Esophagus (tissue), 2 donors: Measurements from ENCODE around the gene SGSM1. TPM values are rescaled to one million over a fixed set of nuclear protein-coding genes. Genes with fewer than 3 reads are reported as not detected.

Experiments
- H3K27ac ChIP-seq, 2 donors: one replicate each; pipeline ENCODE4 v1.5.1; 2013; ENCODE audit warnings: low read depth in 2 of 2, mild to moderate bottlenecking in 2 of 2, inconsistent platforms in 1 of 2, low read length in 1 of 2, moderate library complexity in 1 of 2
- H3K27me3 ChIP-seq, 2 donors: one replicate each; pipeline ENCODE4 v1.6.1; 2013; ENCODE audit warnings: low read length in 2 of 2, control low read depth in 1 of 2, mild to moderate bottlenecking in 1 of 2; ENCODE audit not compliant: insufficient read depth in 2 of 2, control insufficient read depth in 1 of 2
- H3K36me3 ChIP-seq, 2 donors: one replicate each; pipeline ENCODE4 v1.6.1; 2013; ENCODE audit warnings: low read length in 1 of 2; ENCODE audit not compliant: control insufficient read depth in 2 of 2, insufficient read depth in 2 of 2
- H3K4me1 ChIP-seq, 2 donors: one replicate each; pipeline ENCODE4 v1.6.1; 2013; ENCODE audit warnings: low read length in 1 of 2; ENCODE audit not compliant: control insufficient read depth in 2 of 2, insufficient read depth in 2 of 2
- H3K4me3 ChIP-seq, 2 donors: one replicate each; pipeline ENCODE4 v1.5.1; 2013; ENCODE audit warnings: low read length in 2 of 2, mild to moderate bottlenecking in 2 of 2, low read depth in 1 of 2, moderate library complexity in 1 of 2
- H3K9me3 ChIP-seq, 2 donors: one replicate each; pipeline ENCODE4 v1.6.1; 2013; ENCODE audit warnings: mild to moderate bottlenecking in 2 of 2, low read depth in 1 of 2, low read length in 1 of 2, moderate library complexity in 1 of 2; ENCODE audit not compliant: control insufficient read depth in 2 of 2, insufficient read depth in 1 of 2
- WGBS, 2 donors: extraction: QIAGEN DNeasy Blood & Tissue Kit; methylation state at CpG; one replicate each; pipeline ENCODE4 v1.1.7; 2013; 5-methylcytosine and 5-hydroxymethylcytosine counted together
- polyA plus RNA-seq, 2 donors: library from polyadenylated mRNA; stranded (reverse); fragments of 200-250 nt; gene quantifications; one replicate each; pipeline ENCODE4 v1.2.3, GENCODE V29; 2013
- donor health status: healthy with polysubstance abuse.
- donor health status: Bipolar disorder and iron deficiency.

Gene SGSM1
- polyA plus RNA-seq, 2 donors = 0.14 to 0.16 TPM

GRCh38 chr22:24819911-24820461 is 14.0 kb downstream of the SGSM1 start:
- Histone ChIP-seq H3K4me3 (no peak overlapping the region), H3K27ac (no peak overlapping the region), H3K36me3 (no peaks in the 10 kb centered on the region), H3K9me3 (peaks cover 0 to 8% of the 10 kb centered on the region in 2 donors), H3K27me3 (no peaks in the 10 kb centered on the region), H3K4me1 (peaks cover 0 to 3% of the 10 kb centered on the region in 2 donors)
- 14 to 17% methylated on average over 10 of the region's 10 CpGs for WGBS, 2 donors

- no peak overlapping the region for H3K27ac ChIP-seq
These were observed 16.5 kb downstream of the SGSM1 start for GRCh38 chr22:24822471-24822870.

DNA sequence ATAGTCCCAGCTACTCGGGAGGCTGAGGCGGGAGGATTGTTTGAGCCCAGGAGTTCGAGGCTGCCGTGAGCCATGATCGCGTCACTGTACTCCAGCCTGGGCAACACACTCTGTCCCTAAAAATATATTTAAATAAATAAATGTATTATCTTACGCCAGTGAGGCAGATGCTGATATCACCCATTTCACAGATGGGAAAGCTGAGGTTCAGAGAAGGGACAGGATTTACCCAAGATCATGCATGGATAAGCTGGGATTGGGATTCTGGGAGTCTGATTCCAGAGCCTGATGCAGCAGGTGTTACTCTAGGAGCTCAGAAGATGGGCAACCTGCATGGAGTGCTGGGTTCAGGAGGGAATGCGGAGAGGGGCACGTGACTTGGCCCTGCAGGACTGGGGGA is 17.8 kb downstream of the SGSM1 start:
- 94 to 95% methylated on average over 9 of the region's 9 CpGs for WGBS, 2 donors
- Histone ChIP-seq H3K4me3 (no peak overlapping the region), H3K4me1 (peaks cover 0 to 5% of the 10 kb centered on the region in 2 donors), H3K27ac (no peak overlapping the region), H3K9me3 (no peaks in the 10 kb centered on the region), H3K36me3 (no peaks in the 10 kb centered on the region), H3K27me3 (no peaks in the 10 kb centered on the region)

More at GRCh38 chr22:24822471-24822870, 16.5 kb downstream of the SGSM1 start:
- WGBS, 2 donors = 50 to 56% methylated on average over 2 of the region's 2 CpGs
- Histone ChIP-seq H3K36me3 (no peaks in the 10 kb centered on the region), H3K27me3 (no peaks in the 10 kb centered on the region), H3K9me3 (no peaks in the 10 kb centered on the region), H3K4me1 (peaks cover 0 to 4% of the 10 kb centered on the region in 2 donors), H3K4me3 (no peak overlapping the region)

GRCh38 chr22:24824250-24824649 is 18.2 kb downstream of the SGSM1 start:
- no peak overlapping the region for H3K4me3 ChIP-seq
- H3K9me3 ChIP-seq = no peaks in the 10 kb centered on the region
- no peaks in the 10 kb centered on the region for H3K36me3 ChIP-seq
- no peaks in the 10 kb centered on the region for H3K27me3 ChIP-seq
- WGBS, 2 donors = 64 to 76% methylated on average over 2 to 3 of the region's 3 CpGs
- peaks cover 0 to 5% of the 10 kb centered on the region in 2 donors for H3K4me1 ChIP-seq
- no peak overlapping the region for H3K27ac ChIP-seq

DNA sequence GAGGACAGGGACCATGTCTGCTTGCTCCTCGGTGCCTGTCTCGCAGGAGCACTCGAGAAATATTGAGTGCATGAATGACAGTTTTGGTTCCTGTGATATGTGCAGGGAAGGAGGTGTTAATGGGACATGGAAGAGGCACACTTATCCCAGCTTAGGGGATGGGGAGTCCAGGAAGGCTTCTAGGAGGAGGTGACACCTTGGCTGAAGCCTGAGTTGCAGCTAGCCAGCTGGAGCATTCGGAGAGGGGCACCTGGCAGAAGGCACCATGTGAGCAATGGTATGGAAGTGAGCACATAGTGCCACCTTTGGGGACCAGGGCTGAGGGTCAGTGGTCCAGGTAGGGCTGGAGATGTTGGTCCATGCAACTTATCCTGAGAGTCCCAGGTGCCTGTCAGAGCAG is 18.9 kb downstream of the SGSM1 start:
- peaks cover 0 to 5% of the 10 kb centered on the region in 2 donors for H3K4me1 ChIP-seq
- 87 to 90% methylated on average over 4 of the region's 4 CpGs for WGBS, 2 donors
- no peaks in the 10 kb centered on the region for H3K36me3 ChIP-seq
- H3K9me3 ChIP-seq = no peaks in the 10 kb centered on the region
- H3K4me3 ChIP-seq = no peak overlapping the region
- no peak overlapping the region for H3K27ac ChIP-seq
- no peaks in the 10 kb centered on the region for H3K27me3 ChIP-seq

- Histone ChIP-seq H3K9me3 (no peaks in the 10 kb centered on the region), H3K36me3 (no peaks in the 10 kb centered on the region), H3K4me1 (peaks cover 0 to 2% of the 10 kb centered on the region in 2 donors), H3K27ac (no peak overlapping the region), H3K4me3 (no peak overlapping the region), H3K27me3 (no peaks in the 10 kb centered on the region)
- 71 to 83% methylated on average over 7 of the region's 7 CpGs for WGBS, 2 donors
These were observed 20.8 kb downstream of the SGSM1 start for GRCh38 chr22:24826710-24827285.

GRCh38 chr22:24827296-24827695 is 21.3 kb downstream of the SGSM1 start:
- WGBS, 2 donors = 46 to 54% methylated on average over 9 of the region's 9 CpGs

DNA sequence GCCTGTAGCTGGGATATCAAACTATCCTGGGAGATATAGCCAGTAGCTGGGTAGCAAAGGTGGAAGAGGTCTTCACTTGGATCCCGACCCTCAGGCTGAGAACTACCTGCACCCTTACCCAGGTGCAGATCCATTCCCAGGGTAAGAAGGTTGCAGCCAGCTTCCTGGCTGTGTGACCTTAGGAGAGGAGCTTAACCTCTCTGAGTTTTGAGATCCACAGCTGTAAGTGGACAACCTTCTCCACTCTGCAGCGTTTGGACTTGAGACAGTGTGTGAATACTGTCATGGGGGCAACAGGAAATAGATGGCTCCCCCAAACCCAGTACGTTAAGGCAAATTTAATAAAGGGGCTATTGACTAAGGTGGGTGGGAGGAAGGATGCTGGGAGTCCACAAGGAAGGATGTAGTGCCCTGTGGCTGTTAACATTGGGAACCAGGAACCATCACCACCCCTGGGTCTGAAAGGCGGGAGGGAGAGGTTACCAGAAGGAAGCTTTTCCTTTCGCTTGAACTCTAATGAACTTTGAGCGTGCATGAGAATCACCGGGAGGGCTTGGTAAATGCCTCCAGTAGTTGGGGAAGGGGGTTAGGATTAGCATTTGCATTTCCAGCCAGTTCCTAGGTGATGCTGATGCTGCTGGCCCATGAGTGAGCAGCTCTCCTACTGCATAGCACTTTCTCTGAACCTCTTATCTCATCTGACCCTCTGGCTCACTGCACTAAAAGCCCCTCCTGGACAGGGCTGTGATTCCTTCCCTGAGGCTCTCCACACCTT is 24.4 kb downstream of the SGSM1 start:
- Histone ChIP-seq H3K27ac (no peak overlapping the region), H3K4me1 (peaks cover 0 to 2% of the 10 kb centered on the region in 2 donors), H3K36me3 (no peaks in the 10 kb centered on the region), H3K4me3 (no peak overlapping the region), H3K27me3 (no peaks in the 10 kb centered on the region), H3K9me3 (no peaks in the 10 kb centered on the region)
- 62 to 67% methylated on average over 6 to 7 of the region's 7 CpGs for WGBS, 2 donors

More at GRCh38 chr22:24827296-24827695, 21.3 kb downstream of the SGSM1 start:
- H3K27ac ChIP-seq = no peak overlapping the region
- no peaks in the 10 kb centered on the region for H3K9me3 ChIP-seq
- H3K27me3 ChIP-seq = no peaks in the 10 kb centered on the region
- H3K36me3 ChIP-seq = no peaks in the 10 kb centered on the region
- peaks cover 0 to 2% of the 10 kb centered on the region in 2 donors for H3K4me1 ChIP-seq
- H3K4me3 ChIP-seq = no peak overlapping the region

DNA sequence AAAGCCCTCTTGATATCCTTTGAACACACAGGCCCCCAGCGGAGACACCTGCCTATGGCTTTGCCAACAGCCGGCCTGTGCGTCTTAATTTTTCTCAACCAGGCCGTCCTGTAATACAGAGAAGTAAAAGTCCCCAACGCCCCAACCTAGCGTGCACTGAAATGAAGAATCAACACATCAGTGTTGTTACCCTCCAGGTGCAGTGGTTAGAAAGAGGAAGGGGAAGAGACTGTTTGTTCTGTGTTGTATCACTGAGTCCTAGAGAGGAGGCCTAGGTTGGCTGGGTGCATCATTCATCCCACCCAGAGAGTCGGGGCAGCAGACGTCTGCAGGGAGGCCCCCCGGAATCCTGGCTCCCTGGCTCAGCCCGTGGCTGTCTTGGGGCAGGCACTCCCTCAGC is 25.7 kb downstream of the SGSM1 start:
- Histone ChIP-seq H3K4me3 (no peak overlapping the region), H3K4me1 (peaks cover 0 to 2% of the 10 kb centered on the region in 2 donors), H3K36me3 (no peaks in the 10 kb centered on the region), H3K9me3 (no peaks in the 10 kb centered on the region), H3K27ac (no peak overlapping the region), H3K27me3 (no peaks in the 10 kb centered on the region)
- 77 to 81% methylated on average over 10 of the region's 10 CpGs for WGBS, 2 donors
